DMS53 (cell line): ENCODE results near the gene SPEG.
A peak's percentile ranks its signal among the peaks of the same experiment; 100 is the strongest.

Experiments used
- DNase-seq: peaks from one replicate; lab custom pipeline; 2025; lab: John Stamatoyannopoulos, UW

The SPEG gene

GRCh38 chr2:219425238-219426067 is 9.2 kb upstream of the SPEG start:
- DNase-seq: no peak

- DNase-seq: no peak
These were observed 8.6 kb upstream of the SPEG start for GRCh38 chr2:219426068-219426443.

- DNase-seq: no peak
These were observed 8.0 kb upstream of the SPEG start for GRCh38 chr2:219426534-219427136.

- no peak for DNase-seq
These were observed 6.2 kb upstream of the SPEG start for GRCh38 chr2:219428469-219428868.

GRCh38 chr2:219429958-219430606 is 4.6 kb upstream of the SPEG start:
- DNase-seq: no peak

GRCh38 chr2:219430633-219431615 is 3.7 kb upstream of the SPEG start:
- peak; percentile 69 for DNase-seq

- peak; percentile 66 for DNase-seq
These were observed 776 bp upstream of the SPEG start for GRCh38 chr2:219433666-219434467.

- DNase-seq: no peak
These were observed 250 bp upstream of the SPEG start for GRCh38 chr2:219434468-219434717.

GRCh38 chr2:219435701-219436100 is 1.1 kb downstream of the SPEG start:
- no peak for DNase-seq

- no peak for DNase-seq
These were observed 1.8 kb downstream of the SPEG start for GRCh38 chr2:219436491-219436890.

GRCh38 chr2:219437141-219437540 is 2.5 kb downstream of the SPEG start:
- no peak for DNase-seq

GRCh38 chr2:219437690-219438206 is 3.1 kb downstream of the SPEG start:
- DNase-seq: no peak

- DNase-seq: no peak
These were observed 3.8 kb downstream of the SPEG start for GRCh38 chr2:219438453-219438852.

- no peak for DNase-seq
These were observed 4.9 kb downstream of the SPEG start for GRCh38 chr2:219439506-219439905.

GRCh38 chr2:219440388-219441256 is 6.0 kb downstream of the SPEG start:
- peak; percentile 49 for DNase-seq

GRCh38 chr2:219441451-219442255 is 7.0 kb downstream of the SPEG start:
- peak; percentile 73 for DNase-seq

- peak; percentile 48 for DNase-seq
These were observed 7.8 kb downstream of the SPEG start for GRCh38 chr2:219442256-219443015.

GRCh38 chr2:219443016-219443696 is 8.5 kb downstream of the SPEG start:
- no peak for DNase-seq
